Hippocampal formation (tissue), 2 donors: ENCODE measurements around the gene PTPRCAP.
A peak's percentile ranks its signal among the peaks of the same experiment; 100 is the strongest.
"Not testable (repeated sequence)": the region's sequence is repeated elsewhere in the genome, so short reads cannot be mapped to it uniquely, and the experiment has no call there.

ENCODE experiments used
- DNase-seq, 2 donors: peaks; one replicate each; lab custom pipeline; 2025; lab: John Stamatoyannopoulos, UW

PTPRCAP gene

GRCh38 chr11:67409261-67409666 lies 28.2 kb downstream of the PTPRCAP start:
- DNase-seq = no peak

GRCh38 chr11:67408437-67409200 lies 28.9 kb downstream of the PTPRCAP start:
- DNase-seq = no peak

- DNase-seq = no peak
These were observed 29.8 kb downstream of the PTPRCAP start for GRCh38 chr11:67407688-67408163.

- peak in 1 of 2 donors; percentile 46 for DNase-seq
These were observed 30.4 kb downstream of the PTPRCAP start for GRCh38 chr11:67406969-67407687.

- DNase-seq = no peak
These were observed 31.0 kb downstream of the PTPRCAP start for GRCh38 chr11:67406420-67406968.

GRCh38 chr11:67405688-67406339 lies 31.7 kb downstream of the PTPRCAP start:
- no peak for DNase-seq

GRCh38 chr11:67405196-67405567 lies 32.3 kb downstream of the PTPRCAP start:
- no peak for DNase-seq

- no peak for DNase-seq
These were observed 32.8 kb downstream of the PTPRCAP start for GRCh38 chr11:67404515-67405195.

- not testable (repeated sequence) for DNase-seq
These were observed 34.4 kb downstream of the PTPRCAP start for GRCh38 chr11:67403085-67403484.

GRCh38 chr11:67402192-67402839 lies 35.2 kb downstream of the PTPRCAP start:
- DNase-seq = not testable (repeated sequence)

GRCh38 chr11:67401495-67402191 lies 35.8 kb downstream of the PTPRCAP start, which contains the start of gene PPP1CA:
TSS of gene PPP1CA (minus strand) at chr11:67401858. CDS start at chr11:67401782, 76 bp downstream.
- DNase-seq = peak; percentile 90

- no peak for DNase-seq
These were observed 36.5 kb downstream of the PTPRCAP start for GRCh38 chr11:67400942-67401494.

GRCh38 chr11:67400251-67400941 lies 37.1 kb downstream of the PTPRCAP start:
- DNase-seq = no peak

GRCh38 chr11:67398661-67399563 lies 38.6 kb downstream of the PTPRCAP start:
- no peak for DNase-seq

- no peak for DNase-seq
These were observed 39.4 kb downstream of the PTPRCAP start for GRCh38 chr11:67397986-67398660.

GRCh38 chr11:67397536-67397935 lies 39.9 kb downstream of the PTPRCAP start:
- no peak for DNase-seq

- no peak for DNase-seq
These were observed 40.7 kb downstream of the PTPRCAP start for GRCh38 chr11:67396587-67397389.
